HFFc6 (cell line): ENCODE results near the gene PAOX. TPM values are rescaled to one million over a fixed set of nuclear protein-coding genes. Genes with fewer than 3 reads are reported as not detected.

Source experiments
- DNase-seq: peaks from one replicate; pipeline ENCODE4 v3.0.0-alpha.2; 2018
- H3K27ac Mint-ChIP-seq: 2 replicates; pipeline ENCODE4 v1.8.0; 2020; ENCODE audit warnings: mild to moderate bottlenecking, mixed read lengths
- H3K27me3 Mint-ChIP-seq: 2 replicates; pipeline ENCODE4 v1.8.0; 2021; ENCODE audit warnings: mild to moderate bottlenecking, moderate library complexity, mixed read lengths; ENCODE audit not compliant: insufficient read depth
- H3K36me3 Mint-ChIP-seq: 2 replicates; pipeline ENCODE4 v1.8.0; 2021; ENCODE audit warnings: low read depth, mixed read lengths
- H3K4me1 Mint-ChIP-seq: 2 replicates; pipeline ENCODE4 v1.8.0; 2020; ENCODE audit warnings: low read depth, mixed read lengths
- H3K4me3 Mint-ChIP-seq: 2 replicates; pipeline ENCODE4 v1.8.0; 2020; ENCODE audit warnings: mild to moderate bottlenecking, moderate library complexity, mixed read lengths
- H3K9me3 Mint-ChIP-seq: 2 replicates; pipeline ENCODE4 v1.8.0; 2020; ENCODE audit warnings: mild to moderate bottlenecking, mixed read lengths
- total RNA-seq, 6 experiments: library from RNA; stranded (reverse); fragmentation: NEBNext Ultra II Directional; extraction: Animal tissue kit (Norgen Biotek cat#: 25700); gene quantifications; 2 replicates in 1 of 6; 3 replicates in 5 of 6; pipeline ENCODE4 v1.2.3, GENCODE V29; 2021
- TF ChIP-seq, protein P1 (sequence below): fragments of 200-600 bp; sonication (generic); IDR thresholded peaks from 2 replicates; pipeline ENCODE4 v1.5.0; 2021; ENCODE audit warnings: antibody characterized with exemption, mild to moderate bottlenecking

PAOX gene
- total RNA-seq, 6 experiments from 2014 or later = 2.4 to 4.9 (median 3.6) TPM

GRCh38 chr10:133418289-133418993, 39.4 kb downstream of the PAOX start:
- Mint-ChIP-seq H3K9me3 (0 out of 2 replicates have a peak, but pooled peaks cover 5% of the 10 kb centered on the region), H3K27me3 (peaks cover 2% of the 10 kb centered on the region; the same call in 1 of the 2 replicates), H3K4me3 (no peak overlapping the region), H3K4me1 (no peaks in the 10 kb centered on the region), H3K27ac (no peak overlapping the region), H3K36me3 (peaks cover 19% of the 10 kb centered on the region)
- DNase-seq = no peak
- TF ChIP-seq, protein P1, sequence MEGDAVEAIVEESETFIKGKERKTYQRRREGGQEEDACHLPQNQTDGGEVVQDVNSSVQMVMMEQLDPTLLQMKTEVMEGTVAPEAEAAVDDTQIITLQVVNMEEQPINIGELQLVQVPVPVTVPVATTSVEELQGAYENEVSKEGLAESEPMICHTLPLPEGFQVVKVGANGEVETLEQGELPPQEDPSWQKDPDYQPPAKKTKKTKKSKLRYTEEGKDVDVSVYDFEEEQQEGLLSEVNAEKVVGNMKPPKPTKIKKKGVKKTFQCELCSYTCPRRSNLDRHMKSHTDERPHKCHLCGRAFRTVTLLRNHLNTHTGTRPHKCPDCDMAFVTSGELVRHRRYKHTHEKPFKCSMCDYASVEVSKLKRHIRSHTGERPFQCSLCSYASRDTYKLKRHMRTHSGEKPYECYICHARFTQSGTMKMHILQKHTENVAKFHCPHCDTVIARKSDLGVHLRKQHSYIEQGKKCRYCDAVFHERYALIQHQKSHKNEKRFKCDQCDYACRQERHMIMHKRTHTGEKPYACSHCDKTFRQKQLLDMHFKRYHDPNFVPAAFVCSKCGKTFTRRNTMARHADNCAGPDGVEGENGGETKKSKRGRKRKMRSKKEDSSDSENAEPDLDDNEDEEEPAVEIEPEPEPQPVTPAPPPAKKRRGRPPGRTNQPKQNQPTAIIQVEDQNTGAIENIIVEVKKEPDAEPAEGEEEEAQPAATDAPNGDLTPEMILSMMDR = no peak

DNA sequence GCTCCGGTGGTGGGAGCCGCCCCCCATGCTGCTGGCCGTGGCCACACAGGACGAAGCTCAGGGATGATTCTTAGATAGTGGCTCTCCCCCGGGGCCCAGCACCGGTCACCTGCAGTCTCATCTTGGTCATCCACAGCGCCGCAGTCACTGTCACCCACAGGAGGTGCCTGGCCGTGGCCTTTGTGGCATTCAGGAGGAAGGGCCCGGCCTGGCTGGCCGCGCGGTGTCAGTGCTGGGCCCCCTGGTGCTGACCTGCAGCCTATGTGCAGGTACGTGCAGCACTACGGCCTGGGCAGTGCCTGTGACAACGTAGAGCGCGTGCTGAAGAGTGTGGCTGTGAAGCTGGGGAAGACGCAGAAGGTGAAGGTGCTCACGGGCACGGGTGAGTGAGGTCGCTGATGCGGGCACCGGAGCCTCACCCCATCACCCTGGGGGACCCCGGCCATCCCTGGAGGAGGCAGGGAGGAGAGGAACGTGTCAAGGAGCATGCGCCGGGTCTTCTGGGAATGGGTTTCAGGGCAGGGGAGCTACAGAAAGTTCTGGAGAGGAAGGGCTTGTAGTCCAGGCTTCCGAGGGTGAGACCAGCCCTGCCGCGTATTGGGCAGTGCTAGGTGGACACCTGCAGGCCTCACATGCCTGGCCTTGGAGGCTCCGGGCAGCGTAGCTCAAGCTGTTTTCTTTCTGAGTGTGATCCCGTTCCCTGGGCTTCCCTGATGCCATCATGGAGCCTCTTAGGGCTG, 40.3 kb downstream of the PAOX start:
- H3K36me3 Mint-ChIP-seq = peaks cover 16% of the 10 kb centered on the region
- 0 out of 2 replicates have a peak, but pooled peaks cover 5% of the 10 kb centered on the region for H3K9me3 Mint-ChIP-seq
- no peak overlapping the region for H3K4me3 Mint-ChIP-seq
- H3K27ac Mint-ChIP-seq = no peak overlapping the region
- H3K27me3 Mint-ChIP-seq = peaks cover 2% of the 10 kb centered on the region; the same call in 1 of the 2 replicates
- DNase-seq = no peak
- H3K4me1 Mint-ChIP-seq = no peaks in the 10 kb centered on the region
- TF ChIP-seq, protein P1 = no peak

DNA sequence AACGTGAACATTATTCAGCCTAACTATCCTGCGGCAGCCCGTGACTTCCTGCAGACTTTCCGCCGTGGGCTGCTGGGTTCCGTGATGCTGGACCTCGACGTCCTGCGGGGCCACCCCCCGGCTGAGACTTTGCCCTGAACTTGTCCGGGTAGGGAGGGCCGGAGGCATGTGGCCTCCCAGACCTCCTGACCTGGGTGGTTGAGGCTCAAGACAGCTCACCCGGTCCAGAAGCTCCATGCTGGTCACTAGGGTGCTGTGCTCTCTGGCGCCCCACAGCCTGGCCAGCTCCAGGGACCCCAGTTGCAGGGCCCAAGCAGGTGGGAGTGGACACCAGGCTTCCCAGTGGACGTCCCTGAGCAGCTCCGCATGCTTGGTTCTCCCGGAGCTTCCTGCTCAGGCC, 41.0 kb downstream of the PAOX start:
- H3K36me3 Mint-ChIP-seq = peaks cover 13% of the 10 kb centered on the region
- H3K4me1 Mint-ChIP-seq = no peaks in the 10 kb centered on the region
- TF ChIP-seq, protein P1 = no peak
- H3K4me3 Mint-ChIP-seq = no peak overlapping the region
- peaks cover 2% of the 10 kb centered on the region; the same call in 1 of the 2 replicates for H3K27me3 Mint-ChIP-seq
- no peak for DNase-seq
- 0 out of 2 replicates have a peak, but pooled peaks cover 5% of the 10 kb centered on the region for H3K9me3 Mint-ChIP-seq
- no peak overlapping the region for H3K27ac Mint-ChIP-seq

- no peak overlapping the region for H3K27ac Mint-ChIP-seq
- TF ChIP-seq, protein P1 = no peak
These were observed 41.5 kb downstream of the PAOX start for GRCh38 chr10:133420579-133420978.

GRCh38 chr10:133421336-133422222, 42.5 kb downstream of the PAOX start:
- no peak for DNase-seq
- Mint-ChIP-seq H3K27me3 (peaks cover 2% of the 10 kb centered on the region; the same call in 1 of the 2 replicates), H3K36me3 (no peaks in the 10 kb centered on the region; the same call in 1 of the 2 replicates), H3K27ac (no peak overlapping the region), H3K4me3 (no peak overlapping the region), H3K4me1 (no peaks in the 10 kb centered on the region), H3K9me3 (no peaks in the 10 kb centered on the region)
- TF ChIP-seq, protein P1 = no peak

More at GRCh38 chr10:133420579-133420978, 41.5 kb downstream of the PAOX start:
- no peak for DNase-seq
- Mint-ChIP-seq H3K36me3 (peaks cover 7% of the 10 kb centered on the region), H3K4me1 (no peaks in the 10 kb centered on the region), H3K9me3 (0 out of 2 replicates have a peak, but pooled peaks cover 1% of the 10 kb centered on the region), H3K4me3 (no peak overlapping the region), H3K27me3 (peaks cover 2% of the 10 kb centered on the region; the same call in 1 of the 2 replicates)
